Inflammatory macrophage treated with lipopolysaccharide for 1 hour (primary cell): ENCODE results near the gene MFSD2B.
"Not testable (repeated sequence)": the region's sequence is repeated elsewhere in the genome, so short reads cannot be mapped to it uniquely, and the experiment has no call there.

Experiments
- DNase-seq, 2 donors: peaks; one replicate each; pipeline ENCODE4 v3.0.0-alpha.2; 2020 to 2022

MFSD2B gene

GRCh38 chr2:24020244-24020643 lies 10.4 kb downstream of the MFSD2B start:
- no peak for DNase-seq

DNA sequence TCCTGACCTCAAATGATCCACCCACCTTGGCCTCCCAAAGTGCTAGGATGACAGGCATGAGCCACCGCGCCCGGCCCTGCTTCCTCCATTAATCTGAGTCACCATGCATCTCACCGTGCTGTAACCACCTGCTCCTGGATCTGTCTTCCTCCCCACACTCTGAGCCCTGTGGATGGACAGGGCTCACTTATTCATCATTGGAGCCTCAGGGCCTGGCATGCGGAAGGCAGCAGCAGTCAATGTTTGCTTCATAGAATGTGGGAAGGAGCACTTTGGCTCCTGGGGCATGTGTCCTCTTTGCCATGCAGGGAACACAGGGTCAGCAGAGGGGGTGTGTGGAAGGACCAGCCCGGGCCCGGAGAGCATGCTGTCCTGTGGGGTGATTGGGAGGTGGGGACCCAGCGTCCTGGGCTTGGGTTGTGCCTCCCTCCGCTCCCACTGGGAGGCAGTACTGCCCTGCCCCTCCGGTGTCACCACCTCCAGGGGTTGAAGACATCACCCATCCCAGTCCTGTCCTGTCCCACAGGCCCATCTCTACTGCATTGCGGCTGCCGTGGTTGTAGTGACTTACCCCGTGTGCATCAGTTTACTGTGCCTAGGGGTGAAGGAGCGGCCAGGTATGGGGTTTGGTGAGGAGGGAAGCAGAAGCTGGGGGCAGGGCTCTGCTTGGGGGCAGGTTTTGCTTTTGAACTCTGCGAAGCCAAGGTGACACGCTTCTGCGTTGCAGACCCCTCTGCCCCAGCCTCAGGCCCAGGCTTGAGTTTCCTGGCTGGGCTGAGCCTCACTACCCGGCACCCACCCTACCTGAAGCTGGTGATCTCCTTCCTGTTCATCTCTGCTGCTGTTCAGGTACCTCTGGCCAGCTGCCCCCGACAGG lies 11.5 kb downstream of the MFSD2B start:
- DNase-seq: peak in 1 of 2 donors; percentile 3

GRCh38 chr2:24022324-24022974 lies 12.6 kb downstream of the MFSD2B start:
- DNase-seq: no peak

GRCh38 chr2:24022975-24023575 lies 13.2 kb downstream of the MFSD2B start:
- no peak for DNase-seq

DNA sequence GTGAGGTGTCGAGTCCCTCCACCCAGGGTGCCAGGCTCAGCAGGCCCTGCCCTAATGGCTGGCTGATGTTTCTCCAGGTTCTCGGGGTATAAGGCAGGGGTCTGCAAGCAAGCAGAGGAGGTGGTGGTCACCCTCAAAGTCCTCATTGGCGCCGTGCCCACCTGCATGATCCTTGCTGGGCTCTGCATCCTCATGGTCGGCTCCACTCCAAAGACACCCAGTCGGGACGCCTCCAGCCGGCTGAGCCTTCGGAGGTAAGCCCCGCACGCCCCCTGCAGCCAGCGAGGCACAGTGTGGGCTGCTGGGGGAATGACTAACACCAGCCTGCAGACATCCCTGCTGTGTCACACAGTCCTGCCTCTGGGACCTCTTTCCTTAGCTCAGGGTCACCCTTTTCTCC lies 14.1 kb downstream of the MFSD2B start:
- DNase-seq: no peak

DNA sequence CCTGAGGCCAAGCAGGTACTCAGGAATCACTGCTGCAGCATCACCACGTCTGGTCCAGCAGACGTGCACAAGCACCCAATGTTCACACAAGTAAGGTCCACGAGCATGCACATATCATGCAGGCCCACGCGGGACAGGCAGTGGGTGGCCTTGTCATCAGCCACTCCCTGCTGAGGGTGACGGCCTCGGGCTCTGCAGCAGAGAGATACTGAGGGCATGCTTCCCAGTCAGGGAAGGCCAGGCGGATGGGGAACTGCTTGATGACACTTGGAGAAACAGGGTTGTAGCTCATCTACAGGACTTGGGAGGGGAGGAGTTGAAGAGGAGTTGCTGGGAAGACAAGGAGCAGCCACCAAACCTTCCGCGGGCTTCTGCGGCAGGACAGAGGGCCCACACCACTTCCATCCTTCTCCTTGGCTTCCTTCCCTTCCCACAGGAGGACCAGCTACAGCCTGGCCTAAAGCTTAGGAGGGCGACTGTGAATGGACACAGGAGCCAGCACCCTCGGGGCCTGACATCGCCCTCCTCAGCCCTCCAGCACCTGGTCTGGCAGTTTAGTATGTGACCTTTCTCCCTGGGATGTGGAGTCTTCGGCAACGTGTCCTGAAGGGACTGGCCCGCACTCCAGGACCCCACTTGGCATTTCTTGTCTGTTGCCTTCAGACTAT lies 15.2 kb downstream of the MFSD2B start:
- DNase-seq: no peak

- DNase-seq: no peak
Measured at GRCh38 chr2:24026233-24026632, 16.3 kb downstream of the MFSD2B start.

DNA sequence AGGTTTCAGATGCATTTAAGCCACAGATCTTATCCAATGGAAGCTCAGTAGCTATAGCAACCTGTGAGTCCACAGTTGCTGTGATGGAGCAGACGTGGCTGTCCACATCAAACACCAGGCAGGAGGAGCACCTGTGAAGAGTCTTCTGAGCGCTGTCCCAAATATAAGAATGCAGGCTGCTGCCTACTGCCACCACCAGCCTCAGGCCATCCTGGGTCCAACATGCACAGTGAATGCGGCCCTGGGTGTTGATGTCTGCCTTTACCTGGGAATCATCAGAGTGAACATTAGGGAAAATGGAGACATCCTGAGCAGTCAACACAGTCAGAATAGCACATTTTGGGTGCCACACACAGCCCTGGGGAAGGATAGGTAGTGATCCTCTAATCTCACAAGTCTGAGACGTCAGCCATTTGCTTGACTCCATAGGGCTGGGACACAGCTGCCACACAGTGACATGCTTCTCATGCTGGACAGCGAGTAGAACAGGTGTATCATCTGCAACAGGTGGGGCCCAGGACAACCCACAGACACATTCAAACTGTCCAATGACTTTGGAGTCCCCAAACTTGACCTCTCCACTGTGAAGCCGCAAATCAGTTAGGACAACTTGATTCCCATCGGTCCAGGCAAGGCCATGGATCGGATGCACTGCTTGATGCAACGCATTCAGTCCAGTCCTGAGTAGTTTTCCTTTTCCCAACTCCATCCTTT lies 29.1 kb downstream of the MFSD2B start:
- no peak for DNase-seq

DNA sequence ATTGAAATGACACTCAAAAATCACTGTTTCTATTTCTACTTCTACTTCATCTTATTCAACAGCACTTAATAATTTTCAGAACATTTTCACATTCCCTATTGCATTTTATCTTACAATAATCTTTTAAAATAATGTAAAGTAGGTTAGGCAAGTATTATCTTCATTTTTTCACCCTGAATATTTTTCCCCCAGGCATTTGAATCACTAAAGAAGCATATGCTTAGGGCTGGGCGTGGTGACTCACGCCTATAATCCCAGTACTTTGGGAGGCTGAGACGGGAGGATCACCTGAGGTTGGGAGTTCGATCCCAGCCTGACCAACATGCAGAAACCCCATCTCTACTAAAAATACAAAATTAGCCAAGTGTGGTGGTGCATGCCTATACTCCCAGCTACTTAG lies 30.6 kb downstream of the MFSD2B start:
- DNase-seq: no peak

DNA sequence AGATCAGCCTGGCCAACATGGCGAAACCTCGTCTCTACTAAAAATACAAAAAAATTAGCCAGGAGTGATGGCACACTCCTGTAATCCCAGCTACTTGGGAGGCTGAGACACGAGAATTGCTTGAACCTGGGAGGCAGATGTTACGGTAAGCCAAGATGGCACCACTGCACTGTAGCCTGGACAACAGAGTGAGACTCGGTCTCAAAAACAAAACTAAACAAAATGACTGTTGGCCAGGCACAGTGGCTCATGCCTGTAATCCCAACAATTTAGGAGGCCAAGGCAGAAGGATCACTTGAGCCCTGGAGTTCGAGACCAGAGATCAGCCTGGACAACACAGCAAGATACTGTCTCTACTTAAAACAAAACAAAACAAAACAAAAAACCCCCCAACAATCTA lies 33.2 kb downstream of the MFSD2B start:
- not testable (repeated sequence) for DNase-seq

DNA sequence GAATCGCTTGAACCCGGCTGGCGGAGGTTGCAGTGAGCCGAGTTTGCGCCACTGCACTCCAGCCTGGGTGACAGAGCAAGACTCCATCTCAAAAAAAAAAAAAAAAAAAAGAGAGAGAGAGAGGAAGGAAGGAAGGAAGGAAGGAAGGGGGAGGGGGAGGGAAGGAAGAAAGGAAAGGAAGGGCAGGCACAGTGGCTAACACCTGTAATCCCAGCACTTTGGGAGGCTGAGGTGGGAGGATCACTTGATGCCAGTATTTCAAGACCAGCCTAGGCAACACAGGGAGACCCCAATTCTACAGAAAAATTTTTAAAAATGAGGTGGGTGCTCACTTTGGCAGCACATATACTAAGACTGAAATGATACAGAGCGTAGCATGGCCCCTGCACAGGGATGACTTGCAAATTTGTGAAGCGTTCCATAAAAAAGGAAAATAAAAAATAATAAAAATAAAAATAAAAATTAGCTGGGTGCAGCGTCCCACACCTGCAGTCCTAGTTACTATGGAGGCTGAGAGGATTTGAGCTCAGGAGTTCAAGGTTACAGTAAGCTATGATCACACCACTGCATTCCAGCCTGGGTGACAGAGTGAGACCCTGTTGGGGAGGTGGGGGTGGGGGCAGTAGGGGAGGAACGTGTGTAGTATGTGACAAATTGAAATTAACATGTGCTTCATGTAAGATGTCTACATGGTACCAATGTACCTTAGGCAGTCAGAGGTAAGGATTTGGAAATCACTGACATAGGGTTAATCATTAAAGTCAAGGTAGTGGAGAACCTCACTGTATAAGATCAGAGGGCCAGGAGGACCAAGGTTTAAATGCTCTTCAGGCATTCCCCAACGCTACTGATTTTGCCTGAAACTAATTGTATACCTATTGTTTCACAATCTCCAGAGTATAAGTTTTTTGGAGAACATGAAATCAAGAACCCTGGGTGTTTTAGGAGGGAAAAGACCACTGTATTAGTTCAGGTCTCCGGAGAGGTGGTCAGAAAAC lies 35.9 kb downstream of the MFSD2B start:
- DNase-seq: no peak

DNA sequence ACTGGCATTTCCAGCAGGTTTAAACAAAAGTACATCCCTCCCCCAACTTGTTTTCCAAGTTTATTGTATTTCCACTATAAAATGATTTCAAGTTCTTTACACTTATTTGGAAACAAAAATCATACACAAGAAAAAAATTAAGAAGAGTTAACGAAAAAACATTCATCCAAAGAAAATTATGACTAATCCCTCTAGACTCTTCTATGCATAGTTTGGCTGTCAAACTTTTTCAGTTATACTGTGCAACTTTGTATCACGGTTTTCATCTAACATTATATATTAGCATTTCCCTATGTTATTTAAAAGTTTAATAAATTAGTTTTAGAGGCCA lies 36.7 kb downstream of the MFSD2B start:
- DNase-seq: no peak

GRCh38 chr2:24046930-24047702 lies 37.2 kb downstream of the MFSD2B start, which contains the start of gene WDCP:
Gene WDCP (minus strand): TSS chr2:24047391. CDS start chr2:24039494, 7,897 bp downstream.
- DNase-seq: peak; percentile 95 to 98

- DNase-seq: no peak
Measured at GRCh38 chr2:24047703-24048033, 37.8 kb downstream of the MFSD2B start.

GRCh38 chr2:24048769-24049484 lies 39.0 kb downstream of the MFSD2B start:
- no peak for DNase-seq

- DNase-seq: peak; percentile 9 to 20
Measured at GRCh38 chr2:24049485-24050021, 39.7 kb downstream of the MFSD2B start, which contains the start of gene FKBP1B. Gene FKBP1B (plus strand): TSS chr2:24049741. CDS start chr2:24049850, 109 bp downstream.

DNA sequence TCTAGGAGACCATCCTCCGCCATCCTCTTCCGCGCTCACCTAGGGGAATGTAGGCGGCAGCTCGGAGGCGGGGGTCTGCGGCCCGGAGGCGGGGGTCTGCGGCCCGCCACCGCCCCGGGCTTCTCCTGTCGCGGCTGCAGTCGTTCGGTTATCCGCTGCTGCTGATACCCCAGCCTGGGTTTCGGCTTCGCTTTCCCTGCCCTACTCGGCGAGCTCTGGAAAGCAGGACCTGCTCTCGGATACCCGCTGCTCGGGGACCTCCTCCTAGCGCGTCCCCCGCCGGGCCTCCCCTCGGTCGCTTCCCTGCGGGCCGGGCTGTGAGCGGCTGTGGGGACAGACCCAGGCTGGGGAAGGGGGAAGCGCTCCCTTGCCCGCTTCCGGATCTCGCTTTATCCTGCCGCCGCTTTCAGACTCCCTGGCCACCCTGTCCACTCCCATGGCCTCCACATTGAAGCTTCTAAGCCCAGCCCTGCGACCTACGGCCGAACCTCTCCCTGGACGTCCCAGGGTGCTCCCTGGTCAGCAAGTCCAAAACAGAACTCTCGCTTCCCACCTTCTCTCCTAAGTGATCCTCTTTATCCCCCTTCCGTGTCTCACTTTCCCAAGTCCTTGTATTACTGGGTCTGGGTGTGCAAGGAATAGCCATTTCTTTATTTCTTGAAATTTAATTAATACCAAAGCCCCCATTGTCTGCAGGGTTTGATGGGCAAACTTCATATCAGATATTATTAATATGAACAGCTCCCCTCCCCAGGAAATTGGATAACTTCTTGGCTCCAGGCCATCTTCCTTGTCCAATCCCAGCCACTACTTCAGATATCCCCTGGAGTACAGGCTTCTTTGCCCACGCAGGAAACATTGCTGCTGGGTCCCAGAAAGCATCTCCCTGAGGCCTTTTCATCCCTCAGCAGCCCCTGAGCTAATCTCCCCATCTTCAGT lies 40.4 kb downstream of the MFSD2B start:
- peak; percentile 13 to 31 for DNase-seq

DNA sequence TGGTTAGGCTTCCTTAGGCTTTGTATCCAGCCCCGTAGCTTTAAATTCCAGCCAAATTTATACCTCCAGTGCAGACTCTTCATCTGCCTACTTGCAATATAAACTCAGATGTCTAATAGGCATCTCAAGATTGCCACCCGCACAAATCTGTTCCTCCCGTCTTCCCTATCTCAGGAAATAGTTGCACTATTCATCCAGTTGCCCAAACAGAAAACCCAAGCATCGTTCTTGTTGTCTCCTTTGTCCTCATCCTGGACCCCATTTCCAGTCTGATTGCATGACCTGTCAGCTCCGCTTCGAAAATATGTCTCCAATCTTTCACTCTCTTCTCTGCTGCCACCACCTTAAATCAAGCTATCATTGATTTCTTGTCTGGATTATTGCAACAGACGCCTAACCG lies 41.9 kb downstream of the MFSD2B start:
- no peak for DNase-seq
